ENCODE data around the gene TENM4. TPM values are rescaled to one million over a fixed set of nuclear protein-coding genes. Genes with fewer than 3 reads are reported as not detected.

The TENM4 gene
- total and polyA plus RNA-seq, 4 donors, result 0.02 to 0.33 (median 0.14) TPM

DNA sequence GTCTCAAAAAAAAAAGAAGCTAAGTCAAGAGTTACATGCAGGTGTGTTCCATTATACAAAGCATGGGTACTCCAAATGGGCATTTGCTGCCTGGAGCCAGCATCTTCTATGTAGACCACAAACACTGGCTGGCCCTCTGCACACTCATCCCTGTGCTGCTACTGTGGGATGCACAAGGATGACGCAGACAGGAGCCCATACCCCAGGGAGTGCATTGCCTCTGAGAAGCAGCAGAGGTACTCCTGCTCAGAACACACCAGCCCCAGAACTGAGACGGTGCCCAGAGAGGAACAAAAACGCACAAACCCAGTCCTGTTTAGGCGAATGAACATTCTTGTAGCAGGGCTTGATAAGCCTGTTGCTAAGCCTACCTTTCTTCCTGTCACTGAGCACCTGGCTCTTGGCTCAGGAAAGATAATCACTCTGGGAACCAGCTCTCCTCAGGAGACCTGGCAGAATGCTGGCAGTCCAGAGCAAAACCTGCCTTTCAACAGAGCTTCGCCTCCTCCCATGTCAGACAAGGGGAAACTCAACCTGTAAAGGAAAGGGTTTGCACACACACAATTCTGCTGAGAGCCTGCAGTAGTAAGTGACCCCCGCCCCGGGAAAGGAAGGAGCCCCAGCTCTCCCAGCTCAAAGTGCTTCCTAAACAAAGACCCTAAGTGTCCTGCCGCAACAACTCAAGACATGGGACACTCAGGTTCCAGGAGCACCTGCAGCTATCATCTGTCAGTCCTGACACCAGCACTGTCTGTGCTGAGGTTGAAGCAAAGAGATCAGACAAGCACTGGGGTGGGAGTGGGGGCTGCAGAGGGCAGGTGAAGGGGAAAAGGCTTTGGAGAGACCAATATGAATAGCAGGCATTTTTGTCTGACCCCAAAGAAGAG is 145.7 kb downstream of the TENM4 start:
- peaks cover 0 to 3% (median 0%) of the 10 kb centered on the region in 4 donors for H3K27me3 ChIP-seq (ENCODE audit: control insufficient read depth in 4 of 4, insufficient read depth in 4 of 4, low read length in 3 of 4)
- TF ChIP-seq CTCF (IDR thresholded peaks at IDR 0.05; ENCODE audit: low read depth, low read length, missing input control) (no peak), FOXA1 (IDR thresholded peaks at IDR 0.05) (no peak), NR2F2 (IDR thresholded peaks at IDR 0.05) (no peak)
- no peak for DNase-seq (ENCODE audit: low spot score)

GRCh38 chr11:79291948-79292347 is 148.9 kb downstream of the TENM4 start:
- Histone ChIP-seq H3K9ac (ENCODE audit: low read depth in 1 of 2, low read length in 2 of 2) (no peak overlapping the region), H3K4me1 (ENCODE audit: control insufficient read depth in 4 of 4, insufficient read depth in 4 of 4, low read length in 3 of 4) (no peaks in the 10 kb centered on the region), H3K27ac (ENCODE audit: low read depth in 1 of 2, low read length in 2 of 2) (no peak overlapping the region), H3K4me3 (ENCODE audit: low read depth in 1 of 3, low read length in 3 of 3) (no peak overlapping the region), H3K27me3 (ENCODE audit: control insufficient read depth in 4 of 4, insufficient read depth in 4 of 4, low read length in 3 of 4) (peaks cover 0 to 7% (median 0%) of the 10 kb centered on the region in 4 donors), H3K36me3 (ENCODE audit: control insufficient read depth in 4 of 4, insufficient read depth in 3 of 4, low read depth in 1 of 4, low read length in 3 of 4) (no peaks in the 10 kb centered on the region), H3K9me3 (ENCODE audit: control insufficient read depth in 4 of 4, low read length in 3 of 4) (no peaks in the 10 kb centered on the region)
- DNase-seq (ENCODE audit: low spot score), result no peak
- TF ChIP-seq HNF4A (conservative IDR thresholded peaks at IDR 0.05), result no peak
- no peak for TF ChIP-seq HNF4G (IDR thresholded peaks at IDR 0.05)
- TF ChIP-seq CTCF (IDR thresholded peaks at IDR 0.05; ENCODE audit: low read depth, low read length, missing input control), result no peak
- no peak for TF ChIP-seq NR2F2 (IDR thresholded peaks at IDR 0.05)
- TF ChIP-seq EGR1 (IDR thresholded peaks at IDR 0.05; ENCODE audit: low read depth in 2 of 2), result no peak
- TF ChIP-seq, protein P1, sequence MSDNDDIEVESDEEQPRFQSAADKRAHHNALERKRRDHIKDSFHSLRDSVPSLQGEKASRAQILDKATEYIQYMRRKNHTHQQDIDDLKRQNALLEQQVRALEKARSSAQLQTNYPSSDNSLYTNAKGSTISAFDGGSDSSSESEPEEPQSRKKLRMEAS (IDR thresholded peaks at IDR 0.05), result no peak
- TF ChIP-seq TAF1 (conservative IDR thresholded peaks at IDR 0.05), result no peak
- TF ChIP-seq SP1 (IDR thresholded peaks at IDR 0.05), result no peak
- no peak for TF ChIP-seq YY1 (IDR thresholded peaks at IDR 0.05)
- TF ChIP-seq RXRA (IDR thresholded peaks at IDR 0.05), result no peak
- TF ChIP-seq GABPA (IDR thresholded peaks at IDR 0.05 in 1 of 2, conservative IDR thresholded peaks at IDR 0.05 in 1 of 2), result no peak
- TF ChIP-seq RAD21 (IDR thresholded peaks at IDR 0.05), result no peak
- TF ChIP-seq ATF3 (IDR thresholded peaks at IDR 0.05), result no peak
- no peak for TF ChIP-seq REST (IDR thresholded peaks at IDR 0.05)
- TF ChIP-seq, protein P2, sequence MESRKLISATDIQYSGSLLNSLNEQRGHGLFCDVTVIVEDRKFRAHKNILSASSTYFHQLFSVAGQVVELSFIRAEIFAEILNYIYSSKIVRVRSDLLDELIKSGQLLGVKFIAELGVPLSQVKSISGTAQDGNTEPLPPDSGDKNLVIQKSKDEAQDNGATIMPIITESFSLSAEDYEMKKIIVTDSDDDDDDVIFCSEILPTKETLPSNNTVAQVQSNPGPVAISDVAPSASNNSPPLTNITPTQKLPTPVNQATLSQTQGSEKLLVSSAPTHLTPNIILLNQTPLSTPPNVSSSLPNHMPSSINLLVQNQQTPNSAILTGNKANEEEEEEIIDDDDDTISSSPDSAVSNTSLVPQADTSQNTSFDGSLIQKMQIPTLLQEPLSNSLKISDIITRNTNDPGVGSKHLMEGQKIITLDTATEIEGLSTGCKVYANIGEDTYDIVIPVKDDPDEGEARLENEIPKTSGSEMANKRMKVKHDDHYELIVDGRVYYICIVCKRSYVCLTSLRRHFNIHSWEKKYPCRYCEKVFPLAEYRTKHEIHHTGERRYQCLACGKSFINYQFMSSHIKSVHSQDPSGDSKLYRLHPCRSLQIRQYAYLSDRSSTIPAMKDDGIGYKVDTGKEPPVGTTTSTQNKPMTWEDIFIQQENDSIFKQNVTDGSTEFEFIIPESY (IDR thresholded peaks at IDR 0.05), result no peak
- no peak for TF ChIP-seq FOXA1 (IDR thresholded peaks at IDR 0.05)
- WGBS, result 55% methylated on average over 4 of the region's 4 CpGs

More for the DNA sequence above, 145.7 kb downstream of the TENM4 start:
- H3K4me1 ChIP-seq (ENCODE audit: control insufficient read depth in 4 of 4, insufficient read depth in 4 of 4, low read length in 3 of 4), result no peaks in the 10 kb centered on the region
- 59% methylated on average over 8 of the region's 8 CpGs for WGBS
- no peaks in the 10 kb centered on the region for H3K36me3 ChIP-seq (ENCODE audit: control insufficient read depth in 4 of 4, insufficient read depth in 3 of 4, low read depth in 1 of 4, low read length in 3 of 4)
- no peak overlapping the region for H3K4me3 ChIP-seq (ENCODE audit: low read depth in 1 of 3, low read length in 3 of 3)
- H3K9me3 ChIP-seq (ENCODE audit: control insufficient read depth in 4 of 4, low read length in 3 of 4), result no peaks in the 10 kb centered on the region
- H3K27ac ChIP-seq (ENCODE audit: low read depth in 1 of 2, low read length in 2 of 2), result no peak overlapping the region
- H3K9ac ChIP-seq (ENCODE audit: low read depth in 1 of 2, low read length in 2 of 2), result no peak overlapping the region
